ENCODE data around the gene WDFY2. TPM values are rescaled to one million over a fixed set of nuclear protein-coding genes. Genes with fewer than 3 reads are reported as not detected.

WDFY2 gene
- total and polyA plus RNA-seq, 2 of the 13 experiments (the other 11 are each of a cell fraction or from before 2014, with no cell fraction given) = 22.6 to 27.0 TPM

DNA sequence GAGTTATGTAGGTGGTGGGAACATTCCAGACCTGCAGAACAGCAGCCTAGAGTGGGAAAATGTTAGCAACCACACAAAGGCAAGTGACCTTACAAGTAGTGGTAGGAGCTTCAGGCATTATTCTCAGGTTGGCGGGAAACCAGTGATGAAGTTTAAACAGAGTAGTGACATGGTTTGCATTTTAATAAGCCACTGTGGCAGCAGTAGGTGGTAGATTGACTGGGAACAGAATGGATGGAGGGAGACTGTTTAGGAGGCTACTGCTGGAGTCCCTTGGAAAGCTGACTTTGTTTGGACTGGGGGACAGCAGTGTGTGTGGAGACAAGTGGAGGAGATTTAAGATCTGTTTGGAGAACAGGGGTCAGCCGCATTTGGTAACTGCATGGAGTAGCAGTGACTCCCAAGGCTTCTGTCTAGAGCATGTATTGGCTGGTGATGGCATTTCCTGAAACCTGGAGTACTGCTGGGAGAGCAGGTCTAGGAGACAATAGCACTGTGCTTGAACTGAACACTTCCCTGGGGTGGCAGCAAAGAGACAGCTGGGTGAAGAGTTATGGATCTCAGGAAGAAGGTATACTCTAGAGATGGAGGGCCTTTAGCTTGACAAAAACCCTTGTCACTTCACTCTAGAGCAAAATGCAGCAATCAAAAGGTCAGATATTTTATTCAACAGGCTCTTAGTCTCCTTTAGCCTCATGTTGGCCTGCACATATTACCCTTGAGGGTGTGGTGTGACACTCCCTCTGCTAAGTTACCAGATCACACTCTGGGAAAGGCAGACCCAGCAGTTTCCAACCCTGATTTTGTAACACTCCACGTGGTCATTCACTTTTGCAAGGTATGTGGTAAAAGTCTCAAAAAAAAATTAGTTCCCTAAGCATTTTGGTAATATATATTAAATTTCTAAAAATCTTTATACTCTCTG, 149.4 kb downstream of the WDFY2 start:
- no peak overlapping the region for H3K4me2 ChIP-seq (ENCODE audit: low read depth, low read length)
- H4K20me1 ChIP-seq (ENCODE audit: insufficient read depth, low read length) = no peaks in the 10 kb centered on the region
- 95% methylated on average over 3 of the region's 3 CpGs for WGBS (ENCODE audit: low lambda C conversion rate)
- H3K4me3 ChIP-seq (replicated peaks in 1 of 3; ENCODE audit: insufficient read depth in 1 of 3, low read depth in 2 of 3, low read length in 3 of 3) = no peak overlapping the region
- BruUV-seq (replicated peaks) = no TSS peak
- POLR2A ChIA-PET = no interaction called here
- DNase-seq (ENCODE audit: low spot score) = no peak
- no peak overlapping the region for H3K9ac ChIP-seq (ENCODE audit: insufficient read depth, low read depth, low read length)
- no peak overlapping the region for H3K27ac ChIP-seq (ENCODE audit: extremely low read length, insufficient read depth, low read length)
- H3K79me2 ChIP-seq (ENCODE audit: insufficient read depth, low read length) = no peaks in the 10 kb centered on the region
- peak; percentile 62 for ATAC-seq
- CTCF ChIA-PET (ENCODE audit: low intra/inter-chr PET ratio, low total read pairs) = no interaction called here
- peaks cover 36% of the 10 kb centered on the region for H3K4me1 ChIP-seq (ENCODE audit: insufficient read depth, low read length)
- in situ Hi-C loops (cut with HindIII; ENCODE audit: extremely low pct_ligation_motif_present, low pct_unique_long_range_greater_than_20kb) (no loop called here), intact Hi-C loops (cut with micrococcal nuclease; ENCODE audit: unreplicated experiment) (loop anchor here (10.0 kb wide), 1 partner anchor 149 kb away; the partner anchor contains the start of gene WDFY2)
- no peak overlapping the region for H2AFZ ChIP-seq (ENCODE audit: low read length)
- H3K27me3 ChIP-seq (ENCODE audit: control insufficient read depth in 1 of 2, insufficient read depth in 2 of 2, low read length in 2 of 2) = no peaks in the 10 kb centered on the region
- no peaks in the 10 kb centered on the region for H3K9me3 ChIP-seq (ENCODE audit: low read length)
- peak; percentile 54 for FAIRE-seq
- peaks cover 9 to 53% of the 10 kb centered on the region in 2 experiments; a peak in 4 of 5 replicates for H3K36me3 ChIP-seq (replicated peaks in 1 of 2; ENCODE audit: control insufficient read depth in 1 of 2, insufficient read depth in 2 of 2, low read length in 2 of 2)
- TF ChIP-seq, protein P1, sequence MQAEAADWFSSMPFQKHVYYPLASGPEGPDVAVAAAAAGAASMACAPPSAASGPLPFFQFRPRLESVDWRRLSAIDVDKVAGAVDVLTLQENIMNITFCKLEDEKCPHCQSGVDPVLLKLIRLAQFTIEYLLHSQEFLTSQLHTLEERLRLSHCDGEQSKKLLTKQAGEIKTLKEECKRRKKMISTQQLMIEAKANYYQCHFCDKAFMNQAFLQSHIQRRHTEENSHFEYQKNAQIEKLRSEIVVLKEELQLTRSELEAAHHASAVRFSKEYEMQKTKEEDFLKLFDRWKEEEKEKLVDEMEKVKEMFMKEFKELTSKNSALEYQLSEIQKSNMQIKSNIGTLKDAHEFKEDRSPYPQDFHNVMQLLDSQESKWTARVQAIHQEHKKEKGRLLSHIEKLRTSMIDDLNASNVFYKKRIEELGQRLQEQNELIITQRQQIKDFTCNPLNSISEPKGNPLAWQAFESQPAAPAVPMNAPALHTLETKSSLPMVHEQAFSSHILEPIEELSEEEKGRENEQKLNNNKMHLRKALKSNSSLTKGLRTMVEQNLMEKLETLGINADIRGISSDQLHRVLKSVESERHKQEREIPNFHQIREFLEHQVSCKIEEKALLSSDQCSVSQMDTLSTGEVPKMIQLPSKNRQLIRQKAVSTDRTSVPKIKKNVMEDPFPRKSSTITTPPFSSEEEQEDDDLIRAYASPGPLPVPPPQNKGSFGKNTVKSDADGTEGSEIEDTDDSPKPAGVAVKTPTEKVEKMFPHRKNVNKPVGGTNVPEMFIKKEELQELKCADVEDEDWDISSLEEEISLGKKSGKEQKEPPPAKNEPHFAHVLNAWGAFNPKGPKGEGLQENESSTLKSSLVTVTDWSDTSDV (CRISPR knock-in tag; IDR thresholded peaks at IDR 0.05) = no peak
- TF ChIP-seq ZNF639 (CRISPR knock-in tag; conservative IDR thresholded peaks at IDR 0.05) = no peak
- no peak for TF ChIP-seq YY1 (IDR thresholded peaks at IDR 0.05; ENCODE audit: insufficient read depth, insufficient replicate concordance, low read depth, low read length)
- TF ChIP-seq, protein P2, sequence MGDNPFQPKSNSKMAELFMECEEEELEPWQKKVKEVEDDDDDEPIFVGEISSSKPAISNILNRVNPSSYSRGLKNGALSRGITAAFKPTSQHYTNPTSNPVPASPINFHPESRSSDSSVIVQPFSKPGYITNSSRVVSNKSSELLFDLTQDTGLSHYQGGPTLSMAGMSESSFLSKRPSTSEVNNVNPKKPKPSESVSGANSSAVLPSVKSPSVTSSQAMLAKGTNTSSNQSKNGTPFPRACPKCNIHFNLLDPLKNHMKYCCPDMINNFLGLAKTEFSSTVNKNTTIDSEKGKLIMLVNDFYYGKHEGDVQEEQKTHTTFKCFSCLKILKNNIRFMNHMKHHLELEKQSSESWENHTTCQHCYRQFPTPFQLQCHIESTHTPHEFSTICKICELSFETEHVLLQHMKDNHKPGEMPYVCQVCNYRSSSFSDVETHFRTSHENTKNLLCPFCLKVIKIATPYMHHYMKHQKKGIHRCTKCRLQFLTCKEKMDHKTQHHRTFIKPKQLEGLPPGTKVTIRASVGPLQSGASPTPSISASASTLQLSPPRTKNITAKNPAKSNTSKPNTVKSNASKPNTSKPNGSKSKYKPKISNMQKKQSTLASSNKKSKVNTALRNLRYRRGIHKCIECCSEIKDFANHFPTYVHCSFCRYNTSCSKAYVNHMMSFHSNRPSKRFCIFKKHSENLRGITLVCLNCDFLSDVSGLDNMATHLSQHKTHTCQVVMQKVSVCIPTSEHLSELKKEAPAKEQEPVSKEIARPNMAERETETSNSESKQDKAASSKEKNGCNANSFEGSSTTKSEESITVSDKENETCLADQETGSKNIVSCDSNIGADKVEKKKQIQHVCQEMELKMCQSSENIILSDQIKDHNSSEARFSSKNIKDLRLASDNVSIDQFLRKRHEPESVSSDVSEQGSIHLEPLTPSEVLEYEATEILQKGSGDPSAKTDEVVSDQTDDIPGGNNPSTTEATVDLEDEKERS (CRISPR knock-in tag; IDR thresholded peaks at IDR 0.05) = no peak
- TF ChIP-seq BRD4 (CRISPR knock-in tag; IDR thresholded peaks at IDR 0.05) = no peak
- peak; percentile 47 for TF ChIP-seq STAG1 (CRISPR knock-in tag; IDR thresholded peaks at IDR 0.05)
- TF ChIP-seq, protein P3, sequence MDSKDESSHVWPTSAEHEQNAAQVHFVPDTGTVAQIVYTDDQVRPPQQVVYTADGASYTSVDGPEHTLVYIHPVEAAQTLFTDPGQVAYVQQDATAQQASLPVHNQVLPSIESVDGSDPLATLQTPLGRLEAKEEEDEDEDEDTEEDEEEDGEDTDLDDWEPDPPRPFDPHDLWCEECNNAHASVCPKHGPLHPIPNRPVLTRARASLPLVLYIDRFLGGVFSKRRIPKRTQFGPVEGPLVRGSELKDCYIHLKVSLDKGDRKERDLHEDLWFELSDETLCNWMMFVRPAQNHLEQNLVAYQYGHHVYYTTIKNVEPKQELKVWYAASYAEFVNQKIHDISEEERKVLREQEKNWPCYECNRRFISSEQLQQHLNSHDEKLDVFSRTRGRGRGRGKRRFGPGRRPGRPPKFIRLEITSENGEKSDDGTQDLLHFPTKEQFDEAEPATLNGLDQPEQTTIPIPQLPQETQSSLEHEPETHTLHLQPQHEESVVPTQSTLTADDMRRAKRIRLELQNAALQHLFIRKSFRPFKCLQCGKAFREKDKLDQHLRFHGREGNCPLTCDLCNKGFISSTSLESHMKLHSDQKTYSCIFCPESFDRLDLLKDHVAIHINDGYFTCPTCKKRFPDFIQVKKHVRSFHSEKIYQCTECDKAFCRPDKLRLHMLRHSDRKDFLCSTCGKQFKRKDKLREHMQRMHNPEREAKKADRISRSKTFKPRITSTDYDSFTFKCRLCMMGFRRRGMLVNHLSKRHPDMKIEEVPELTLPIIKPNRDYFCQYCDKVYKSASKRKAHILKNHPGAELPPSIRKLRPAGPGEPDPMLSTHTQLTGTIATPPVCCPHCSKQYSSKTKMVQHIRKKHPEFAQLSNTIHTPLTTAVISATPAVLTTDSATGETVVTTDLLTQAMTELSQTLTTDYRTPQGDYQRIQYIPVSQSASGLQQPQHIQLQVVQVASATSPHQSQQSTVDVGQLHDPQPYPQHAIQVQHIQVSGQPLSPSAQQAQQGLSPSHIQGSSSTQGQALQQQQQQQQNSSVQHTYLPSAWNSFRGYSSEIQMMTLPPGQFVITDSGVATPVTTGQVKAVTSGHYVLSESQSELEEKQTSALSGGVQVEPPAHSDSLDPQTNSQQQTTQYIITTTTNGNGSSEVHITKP (CRISPR knock-in tag; IDR thresholded peaks at IDR 0.05; ENCODE audit: low read depth) = no peak
- TF ChIP-seq CTCF (CRISPR knock-in tag; IDR thresholded peaks at IDR 0.05) = 0 out of 2 replicates have a peak, but pooled peaks have one; percentile 21

All from HepG2 (cell line).